ENCODE data around the gene ACTC1.

The ACTC1 gene

DNA sequence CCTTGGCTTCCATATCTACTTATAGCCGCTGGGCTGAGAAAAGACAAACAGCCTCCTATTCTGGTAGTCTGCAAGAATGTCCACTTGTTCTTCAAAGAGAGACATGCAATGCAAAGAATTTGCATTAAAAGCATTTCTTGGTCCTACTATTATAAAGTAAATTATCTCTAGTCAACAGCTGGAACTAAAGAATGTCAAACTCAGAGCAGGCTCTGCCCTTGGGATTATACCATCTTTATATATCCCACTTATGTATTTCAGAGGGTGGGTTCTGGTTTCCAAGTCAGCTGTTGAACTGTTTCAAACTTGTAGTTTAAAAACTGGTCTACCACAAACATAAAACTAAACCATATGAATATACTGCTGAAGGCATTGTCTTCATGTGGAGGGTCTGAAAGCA lies 7.0 kb upstream of the ACTC1 start:
- no peak for DNase-seq (ENCODE audit: extremely low read depth in 1 of 2, low read depth in 1 of 2)

GRCh38 chr15:34799149-34800101 lies 4.1 kb upstream of the ACTC1 start:
- no peak for DNase-seq (ENCODE audit: extremely low read depth in 1 of 2, low read depth in 1 of 2)

- DNase-seq (ENCODE audit: extremely low read depth in 1 of 2, low read depth in 1 of 2), result no peak
Measured at GRCh38 chr15:34796847-34797435, 1.6 kb upstream of the ACTC1 start.

GRCh38 chr15:34794590-34795206 lies 651 bp downstream of the ACTC1 start:
- no peak for DNase-seq (ENCODE audit: extremely low read depth in 1 of 2, low read depth in 1 of 2)

- no peak for DNase-seq (ENCODE audit: extremely low read depth in 1 of 2, low read depth in 1 of 2)
Measured at GRCh38 chr15:34793901-34794300, 1.4 kb downstream of the ACTC1 start.

DNA sequence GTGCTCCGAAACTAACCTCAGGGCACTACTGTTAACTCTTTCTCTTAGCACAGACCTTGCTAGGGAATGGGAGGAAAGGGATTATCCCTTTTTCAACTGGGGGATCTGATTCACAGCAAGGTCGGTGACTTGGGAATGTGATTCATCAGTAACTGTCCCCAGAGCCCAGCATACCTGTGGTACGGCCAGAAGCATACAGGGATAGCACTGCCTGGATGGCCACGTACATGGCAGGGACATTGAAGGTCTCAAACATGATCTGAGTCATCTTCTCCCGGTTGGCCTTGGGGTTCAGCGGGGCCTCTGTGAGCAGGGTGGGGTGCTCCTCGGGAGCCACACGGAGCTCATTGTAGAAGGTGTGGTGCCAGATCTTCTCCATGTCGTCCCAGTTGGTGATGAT lies 2.3 kb downstream of the ACTC1 start:
- DNase-seq (ENCODE audit: extremely low read depth in 1 of 2, low read depth in 1 of 2), result no peak

DNA sequence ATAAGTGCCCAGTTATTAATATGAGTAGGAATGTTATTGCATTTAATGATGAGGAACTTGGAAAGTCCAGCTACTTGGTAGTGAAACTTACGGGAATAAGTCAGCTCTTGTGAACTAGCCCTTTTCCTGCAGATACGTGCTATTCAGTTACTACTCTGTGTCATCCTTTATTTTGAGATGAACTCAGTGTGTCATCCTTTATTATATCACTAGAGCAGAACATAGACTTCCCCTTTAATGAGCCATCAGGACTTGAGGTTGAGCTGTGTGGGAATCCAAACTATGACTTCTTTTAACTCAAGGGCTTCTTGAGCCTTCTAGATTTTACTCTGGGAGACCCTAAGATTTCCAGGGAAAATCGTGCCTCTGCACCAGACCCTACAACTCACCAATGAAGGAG lies 3.6 kb downstream of the ACTC1 start:
- DNase-seq (ENCODE audit: extremely low read depth in 1 of 2, low read depth in 1 of 2), result no peak

GRCh38 chr15:34790121-34790520 lies 5.2 kb downstream of the ACTC1 start:
- DNase-seq (ENCODE audit: extremely low read depth in 1 of 2, low read depth in 1 of 2), result no peak

DNA sequence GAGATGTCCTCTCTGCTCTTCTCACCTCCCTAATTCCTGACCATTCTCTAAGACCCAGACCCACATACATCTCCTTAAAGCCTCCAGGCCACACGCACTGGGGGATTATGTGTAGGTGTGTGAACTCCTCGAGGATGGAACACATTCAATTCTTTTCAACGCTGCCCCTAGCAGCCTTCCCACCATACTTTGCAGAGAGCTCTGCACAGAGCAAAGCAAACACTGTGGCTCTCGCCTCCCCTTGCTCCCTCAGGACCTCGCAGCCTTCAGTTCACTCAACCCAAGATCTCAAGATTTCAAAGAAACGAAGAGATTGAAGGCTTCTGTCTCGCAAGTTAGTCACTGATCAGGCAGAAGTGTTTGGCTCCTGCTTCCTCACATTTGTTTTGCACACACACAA lies 6.0 kb downstream of the ACTC1 start:
- DNase-seq (ENCODE audit: extremely low read depth in 1 of 2, low read depth in 1 of 2), result no peak

DNA sequence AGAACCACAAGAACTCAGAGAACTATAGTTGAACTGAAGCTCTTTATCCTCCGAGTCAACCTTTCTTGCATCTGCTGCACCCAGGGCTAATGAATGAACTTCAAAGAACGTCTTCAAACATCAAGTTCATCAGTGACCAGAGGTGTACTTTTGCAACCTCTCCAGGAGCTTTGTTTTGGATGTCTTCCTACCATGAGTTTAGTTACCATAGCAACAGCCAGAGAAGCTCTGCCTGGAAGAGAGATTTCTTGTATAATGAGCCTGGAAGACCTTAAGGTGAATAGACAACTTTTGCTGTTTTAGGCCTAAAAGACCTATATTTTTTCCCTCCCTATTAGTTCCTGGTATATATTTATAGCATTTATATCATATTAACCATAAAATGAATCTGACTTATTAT lies 9.1 kb downstream of the ACTC1 start:
- no peak for DNase-seq (ENCODE audit: extremely low read depth in 1 of 2, low read depth in 1 of 2)

- DNase-seq (ENCODE audit: extremely low read depth in 1 of 2, low read depth in 1 of 2), result no peak
Measured at GRCh38 chr15:34783991-34784390, 11.4 kb downstream of the ACTC1 start.

DNA sequence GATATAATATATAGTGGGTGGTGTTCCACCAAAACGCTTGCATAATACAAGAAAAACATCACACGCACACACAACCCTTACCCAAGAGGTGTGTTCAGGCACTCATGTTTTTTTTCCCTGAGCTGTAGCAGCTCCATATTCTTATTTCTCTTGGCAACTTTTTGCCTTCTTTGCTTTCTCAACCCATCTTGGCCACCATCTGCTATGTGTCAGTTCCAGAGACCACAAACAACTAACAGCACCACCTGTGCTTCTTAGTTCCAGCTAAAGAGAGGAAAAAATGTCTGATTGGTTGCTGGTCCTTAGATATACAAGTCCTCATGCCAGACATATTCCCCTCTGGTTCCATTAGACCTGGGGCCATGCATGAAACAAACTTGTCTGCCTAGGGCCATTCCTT lies 11.9 kb downstream of the ACTC1 start:
- DNase-seq (ENCODE audit: extremely low read depth in 1 of 2, low read depth in 1 of 2), result no peak

DNA sequence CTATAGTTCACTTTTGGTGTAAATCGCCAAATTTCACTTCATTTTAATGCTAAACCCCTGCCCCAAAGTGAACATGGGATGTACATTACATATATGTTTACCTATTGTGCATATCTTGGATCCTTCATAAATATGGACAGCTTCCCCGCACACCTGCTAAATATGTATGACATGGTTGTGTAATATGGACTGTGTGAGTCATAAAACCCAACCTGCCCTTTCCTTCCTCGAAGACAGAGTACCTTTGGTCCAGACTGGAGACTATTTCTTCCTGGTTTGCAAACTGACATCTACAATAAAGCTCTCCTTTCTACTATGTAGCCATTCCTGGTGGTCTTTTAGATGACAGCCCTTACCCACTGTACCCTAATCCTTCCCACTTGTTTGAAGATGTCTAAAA lies 12.4 kb downstream of the ACTC1 start:
- no peak for DNase-seq (ENCODE audit: extremely low read depth in 1 of 2, low read depth in 1 of 2)

DNA sequence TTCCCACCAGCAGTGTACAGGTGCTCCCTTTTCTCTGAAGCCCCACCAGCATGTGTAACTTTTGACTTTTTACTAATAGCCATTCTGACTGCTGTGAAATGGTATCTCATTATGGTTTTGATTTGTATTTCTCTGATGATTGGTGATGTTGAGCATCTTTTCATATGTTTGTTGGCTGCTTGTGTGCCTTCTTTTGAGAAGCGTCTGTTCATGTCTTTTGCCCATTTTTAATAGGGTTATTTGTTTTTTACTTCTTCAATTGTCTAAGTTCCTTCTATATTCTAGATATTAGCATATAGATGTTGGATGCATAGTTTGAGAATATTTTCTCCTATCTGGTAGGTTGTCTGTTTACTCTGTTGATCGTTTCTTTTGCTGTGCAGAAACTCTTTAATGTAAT lies 14.6 kb downstream of the ACTC1 start:
- DNase-seq (ENCODE audit: extremely low read depth in 1 of 2, low read depth in 1 of 2), result no peak

GRCh38 chr15:34776606-34777105 lies 18.7 kb downstream of the ACTC1 start:
- DNase-seq (ENCODE audit: extremely low read depth in 1 of 2, low read depth in 1 of 2), result no peak

GRCh38 chr15:34773917-34774316 lies 21.4 kb downstream of the ACTC1 start:
- DNase-seq (ENCODE audit: extremely low read depth in 1 of 2, low read depth in 1 of 2), result no peak

GRCh38 chr15:34773013-34773412 lies 22.3 kb downstream of the ACTC1 start:
- DNase-seq (ENCODE audit: extremely low read depth in 1 of 2, low read depth in 1 of 2), result no peak

DNA sequence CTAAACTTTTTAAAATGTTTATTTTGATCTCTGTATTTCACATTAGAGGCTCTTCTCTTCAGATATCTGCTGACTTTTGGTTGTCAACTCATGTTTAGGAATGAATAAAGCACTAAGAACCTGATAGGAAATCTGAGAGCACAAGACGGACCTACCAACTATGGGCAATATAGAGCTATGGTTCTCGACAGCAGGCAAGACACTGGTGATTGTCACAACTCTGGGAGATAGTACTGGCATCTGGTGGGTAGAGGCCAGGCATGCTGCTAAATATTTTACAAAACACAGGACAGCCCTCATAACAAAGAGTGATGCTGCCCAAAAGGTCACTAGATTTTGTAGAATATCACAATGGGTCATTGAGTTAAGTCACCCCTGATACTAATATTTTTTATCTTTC lies 23.0 kb downstream of the ACTC1 start:
- no peak for DNase-seq (ENCODE audit: extremely low read depth in 1 of 2, low read depth in 1 of 2)

DNA sequence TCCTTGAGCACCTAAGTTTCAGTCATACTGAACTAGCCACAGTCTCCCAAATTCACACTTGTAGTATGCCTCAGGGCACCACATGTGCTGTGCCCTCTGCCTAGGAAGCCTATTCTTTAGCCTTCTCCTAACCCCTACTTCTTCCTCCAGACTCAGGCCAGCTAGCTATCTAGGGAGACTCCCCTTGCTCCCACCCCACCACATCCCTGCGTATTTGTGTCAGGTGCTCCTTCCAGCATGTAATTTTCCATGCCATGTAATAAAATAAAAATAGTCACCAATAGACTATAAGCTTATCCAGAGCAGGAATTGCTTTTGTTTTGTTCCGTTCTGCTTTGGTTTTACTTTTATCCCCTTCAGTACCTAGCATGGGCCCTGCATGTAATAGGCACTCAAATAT lies 25.6 kb downstream of the ACTC1 start:
- no peak for DNase-seq (ENCODE audit: extremely low read depth in 1 of 2, low read depth in 1 of 2)

DNA sequence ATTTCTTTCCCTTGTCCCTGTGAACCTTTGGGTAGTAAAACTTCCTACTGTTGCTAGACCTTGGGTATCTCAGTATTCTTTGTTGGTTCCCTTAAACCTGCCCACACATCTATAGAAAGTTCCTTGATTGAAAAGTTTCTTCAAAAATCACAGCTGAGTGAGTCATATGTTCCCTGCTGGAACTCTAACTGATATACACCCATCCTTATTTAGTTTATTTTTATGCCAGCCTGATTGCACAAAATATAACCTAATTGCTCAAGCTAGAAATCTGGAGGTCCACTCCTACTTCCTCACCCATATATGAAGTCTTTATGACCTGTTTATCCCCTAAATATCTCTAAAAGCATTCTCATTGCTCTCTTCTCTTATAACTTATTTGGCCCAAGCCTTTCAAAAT lies 26.8 kb downstream of the ACTC1 start:
- DNase-seq (ENCODE audit: extremely low read depth in 1 of 2, low read depth in 1 of 2), result no peak

GRCh38 chr15:34765741-34766140 lies 29.6 kb downstream of the ACTC1 start:
- DNase-seq (ENCODE audit: extremely low read depth in 1 of 2, low read depth in 1 of 2), result no peak

DNA sequence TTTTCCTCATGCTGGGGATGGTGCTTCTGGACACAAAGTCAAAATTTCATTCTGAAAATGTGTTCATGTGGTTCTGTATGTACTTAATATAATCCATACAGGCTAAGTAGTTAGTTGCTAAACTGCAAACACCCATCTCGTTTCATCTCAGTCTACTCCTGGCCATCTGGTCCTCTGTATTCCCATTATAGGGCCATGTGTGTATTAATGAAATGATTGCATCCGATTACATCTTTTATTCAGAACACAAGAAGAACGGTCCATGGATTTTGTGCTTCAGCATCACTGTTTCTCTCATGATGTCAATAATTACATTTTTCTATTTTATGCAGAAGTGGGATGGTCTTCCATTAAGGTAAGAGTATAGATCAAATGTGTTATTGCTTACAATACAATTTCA lies 34.4 kb downstream of the ACTC1 start:
- no peak for DNase-seq (ENCODE audit: extremely low read depth in 1 of 2, low read depth in 1 of 2)
